ENCODE results near the gene HOATZ.

DNA sequence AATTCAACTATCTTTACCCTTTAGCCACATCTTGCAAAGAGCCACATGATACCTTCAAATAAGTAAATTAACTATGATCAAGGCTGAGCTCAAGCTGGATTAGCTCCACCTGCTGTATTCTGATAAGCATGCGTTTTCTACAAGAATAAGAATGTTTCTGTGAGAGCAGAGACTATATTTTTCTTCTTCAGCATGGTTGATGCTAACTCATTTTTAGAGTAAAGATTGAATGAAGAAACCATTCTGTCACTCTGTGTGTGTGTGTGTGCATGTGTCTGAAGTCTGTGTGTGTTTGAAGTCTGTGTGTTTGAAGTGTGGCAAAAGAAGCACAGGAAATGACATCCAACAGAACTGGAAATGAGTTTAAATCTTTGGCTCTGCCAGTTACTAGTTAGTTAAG is 14.0 kb downstream of the HOATZ start:
- TF ChIP-seq, protein P1, sequence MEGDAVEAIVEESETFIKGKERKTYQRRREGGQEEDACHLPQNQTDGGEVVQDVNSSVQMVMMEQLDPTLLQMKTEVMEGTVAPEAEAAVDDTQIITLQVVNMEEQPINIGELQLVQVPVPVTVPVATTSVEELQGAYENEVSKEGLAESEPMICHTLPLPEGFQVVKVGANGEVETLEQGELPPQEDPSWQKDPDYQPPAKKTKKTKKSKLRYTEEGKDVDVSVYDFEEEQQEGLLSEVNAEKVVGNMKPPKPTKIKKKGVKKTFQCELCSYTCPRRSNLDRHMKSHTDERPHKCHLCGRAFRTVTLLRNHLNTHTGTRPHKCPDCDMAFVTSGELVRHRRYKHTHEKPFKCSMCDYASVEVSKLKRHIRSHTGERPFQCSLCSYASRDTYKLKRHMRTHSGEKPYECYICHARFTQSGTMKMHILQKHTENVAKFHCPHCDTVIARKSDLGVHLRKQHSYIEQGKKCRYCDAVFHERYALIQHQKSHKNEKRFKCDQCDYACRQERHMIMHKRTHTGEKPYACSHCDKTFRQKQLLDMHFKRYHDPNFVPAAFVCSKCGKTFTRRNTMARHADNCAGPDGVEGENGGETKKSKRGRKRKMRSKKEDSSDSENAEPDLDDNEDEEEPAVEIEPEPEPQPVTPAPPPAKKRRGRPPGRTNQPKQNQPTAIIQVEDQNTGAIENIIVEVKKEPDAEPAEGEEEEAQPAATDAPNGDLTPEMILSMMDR (optimal IDR thresholded peaks at IDR 0.05 in 1 of 3, IDR thresholded peaks at IDR 0.05 in 1 of 3, conservative IDR thresholded peaks at IDR 0.05 in 1 of 3; ENCODE audit: extremely low read depth in 1 of 3, insufficient read depth in 2 of 3, low read length in 3 of 3): peak in 1 of 3 experiments; percentile 11
- no peak for TF ChIP-seq EZH2 (IDR thresholded peaks at IDR 0.05; ENCODE audit: low read length)
